ENCODE results near the gene PTPRC.

Gene PTPRC

GRCh38 chr1:198643808-198644207 is 5.0 kb downstream of the PTPRC start (continued):
- TF ChIP-seq ZNF133 (tag by site-specific recombination; IDR thresholded peaks at IDR 0.05): no peak

- no peak overlapping the region for H3K4me3 ChIP-seq (ENCODE audit: low read depth, low read length)
- TF ChIP-seq ZNF169 (tag by site-specific recombination; IDR thresholded peaks at IDR 0.05) (no peak), ZNF274 (IDR thresholded peaks at IDR 0.05; ENCODE audit: low read length) (no peak), ZNF274 (tag by site-specific recombination; IDR thresholded peaks at IDR 0.05; ENCODE audit: borderline replicate concordance) (peak; percentile 52; the same call in 1 of the 2 replicates), TSHZ1 (tag by site-specific recombination; IDR thresholded peaks at IDR 0.05; ENCODE audit: borderline replicate concordance) (no peak), ZNF398 (tag by site-specific recombination; IDR thresholded peaks at IDR 0.05) (no peak), MZF1 (tag by site-specific recombination; IDR thresholded peaks at IDR 0.05; ENCODE audit: borderline replicate concordance) (no peak), ZNF791 (tag by site-specific recombination; IDR thresholded peaks at IDR 0.05) (no peak)
- H3K36me3 ChIP-seq (ENCODE audit: control insufficient read depth in 2 of 2, insufficient read depth in 1 of 2, low read length in 2 of 2): no peaks in the 10 kb centered on the region
- POLR2A ChIA-PET: no interaction called here
- no peak overlapping the region for H3K27ac ChIP-seq (ENCODE audit: extremely low read depth, low read depth, low read length)
- CTCF ChIA-PET: no interaction called here
- no peaks in the 10 kb centered on the region for H3K9me3 ChIP-seq (ENCODE audit: control insufficient read depth, insufficient read depth, low read depth, low read length)
- no peaks in the 10 kb centered on the region for H3K4me1 ChIP-seq (ENCODE audit: control insufficient read depth, insufficient read depth, low read length)
These were observed 8.2 kb downstream of the PTPRC start for GRCh38 chr1:198647055-198647454.

- Histone ChIP-seq H3K27ac (ENCODE audit: extremely low read depth, low read depth, low read length) (no peak overlapping the region), H3K9me3 (ENCODE audit: control insufficient read depth, insufficient read depth, low read depth, low read length) (no peaks in the 10 kb centered on the region), H3K36me3 (ENCODE audit: control insufficient read depth in 2 of 2, insufficient read depth in 1 of 2, low read length in 2 of 2) (no peaks in the 10 kb centered on the region), H3K4me1 (ENCODE audit: control insufficient read depth, insufficient read depth, low read length) (no peaks in the 10 kb centered on the region), H3K4me3 (ENCODE audit: low read depth, low read length) (no peak overlapping the region)
- ChIA-PET CTCF (interaction anchor here (0.6 kb wide), 1 partner anchor 19 kb away, joined by 3 read pairs; no protein-coding TSS in a partner anchor), POLR2A (no interaction called here)
- TF ChIP-seq ZNF561 (tag by site-specific recombination; IDR thresholded peaks at IDR 0.05; ENCODE audit: borderline replicate concordance) (no peak), ZNF302 (tag by site-specific recombination; IDR thresholded peaks at IDR 0.05; ENCODE audit: low read depth) (no peak), ZNF416 (tag by site-specific recombination; IDR thresholded peaks at IDR 0.05) (no peak), ZIC2 (tag by site-specific recombination; IDR thresholded peaks at IDR 0.05) (no peak), ZNF248 (tag by site-specific recombination; IDR thresholded peaks at IDR 0.05) (no peak), ZNF654 (tag by site-specific recombination; IDR thresholded peaks at IDR 0.05; ENCODE audit: low read depth) (no peak), ZBTB10 (tag by site-specific recombination; IDR thresholded peaks at IDR 0.05) (no peak), EGR2 (tag by site-specific recombination; IDR thresholded peaks at IDR 0.05; ENCODE audit: low read depth) (no peak), ZNF19 (tag by site-specific recombination; IDR thresholded peaks at IDR 0.05; ENCODE audit: low read depth) (no peak), BCL11A (tag by site-specific recombination; IDR thresholded peaks at IDR 0.05; ENCODE audit: low read depth) (no peak), ZNF2 (tag by site-specific recombination; IDR thresholded peaks at IDR 0.05) (no peak), ZSCAN5A (tag by site-specific recombination; IDR thresholded peaks at IDR 0.05) (no peak), ZNF132 (tag by site-specific recombination; IDR thresholded peaks at IDR 0.05; ENCODE audit: borderline replicate concordance) (no peak), AEBP2 (tag by site-specific recombination; IDR thresholded peaks at IDR 0.05; ENCODE audit: borderline replicate concordance) (no peak)
These were observed 9.8 kb downstream of the PTPRC start for GRCh38 chr1:198648592-198648991.
